ENCODE data around the gene PLAC8.

- TF ChIP-seq, protein P1, sequence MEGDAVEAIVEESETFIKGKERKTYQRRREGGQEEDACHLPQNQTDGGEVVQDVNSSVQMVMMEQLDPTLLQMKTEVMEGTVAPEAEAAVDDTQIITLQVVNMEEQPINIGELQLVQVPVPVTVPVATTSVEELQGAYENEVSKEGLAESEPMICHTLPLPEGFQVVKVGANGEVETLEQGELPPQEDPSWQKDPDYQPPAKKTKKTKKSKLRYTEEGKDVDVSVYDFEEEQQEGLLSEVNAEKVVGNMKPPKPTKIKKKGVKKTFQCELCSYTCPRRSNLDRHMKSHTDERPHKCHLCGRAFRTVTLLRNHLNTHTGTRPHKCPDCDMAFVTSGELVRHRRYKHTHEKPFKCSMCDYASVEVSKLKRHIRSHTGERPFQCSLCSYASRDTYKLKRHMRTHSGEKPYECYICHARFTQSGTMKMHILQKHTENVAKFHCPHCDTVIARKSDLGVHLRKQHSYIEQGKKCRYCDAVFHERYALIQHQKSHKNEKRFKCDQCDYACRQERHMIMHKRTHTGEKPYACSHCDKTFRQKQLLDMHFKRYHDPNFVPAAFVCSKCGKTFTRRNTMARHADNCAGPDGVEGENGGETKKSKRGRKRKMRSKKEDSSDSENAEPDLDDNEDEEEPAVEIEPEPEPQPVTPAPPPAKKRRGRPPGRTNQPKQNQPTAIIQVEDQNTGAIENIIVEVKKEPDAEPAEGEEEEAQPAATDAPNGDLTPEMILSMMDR (IDR thresholded peaks at IDR 0.05) = no peak
- TF ChIP-seq EZH2 (IDR thresholded peaks at IDR 0.05; ENCODE audit: borderline replicate concordance, insufficient read depth, low read depth, low read length, poor library complexity, severe bottlenecking) = no peak
Observed at GRCh38 chr4:83096397-83096796, 18.1 kb downstream of the PLAC8 start.
